Upper lobe of left lung (tissue), 4 donors: ENCODE measurements around the gene NR2F1-AS1.

ENCODE experiments used
- EP300 ChIP-seq, 4 donors: sonication (generic); formaldehyde crosslinking; IDR thresholded peaks; one replicate each; pipeline ENCODE4 v1.5.1; 2017; ENCODE audit warnings: antibody characterized with exemption in 4 of 4, control low read depth in 2 of 4
- POLR2A ChIP-seq, 4 donors: fragments of 450-650 bp; IDR thresholded peaks; one replicate each; pipeline ENCODE4 v1.5.1; 2016 to 2017; ENCODE audit warnings: antibody characterized with exemption in 4 of 4, mild to moderate bottlenecking in 2 of 4
- POLR2AphosphoS5 ChIP-seq, 2 donors: sonication (generic); formaldehyde crosslinking; IDR thresholded peaks; one replicate each; pipeline ENCODE4 v1.5.1; 2017; ENCODE audit warnings: antibody characterized with exemption in 2 of 2
- TF ChIP-seq, protein P1 (sequence below), 6 experiments: fragments of 450-650 bp in 4 of 6; fragments of 200-600 bp in 2 of 6; sonication (generic) in 2 of 6; IDR thresholded peaks; one replicate each; pipeline ENCODE4 v1.5.1; 2016 to 2019; ENCODE audit warnings: antibody characterized with exemption in 6 of 6

GRCh38 chr5:93582167-93582462, 1.1 kb upstream of the NR2F1-AS1 start:
- TF ChIP-seq EP300 (IDR thresholded peaks at IDR 0.05) (no peak), POLR2A (IDR thresholded peaks at IDR 0.05) (no peak), POLR2AphosphoS5 (IDR thresholded peaks at IDR 0.05) (no peak)
- TF ChIP-seq, protein P1, sequence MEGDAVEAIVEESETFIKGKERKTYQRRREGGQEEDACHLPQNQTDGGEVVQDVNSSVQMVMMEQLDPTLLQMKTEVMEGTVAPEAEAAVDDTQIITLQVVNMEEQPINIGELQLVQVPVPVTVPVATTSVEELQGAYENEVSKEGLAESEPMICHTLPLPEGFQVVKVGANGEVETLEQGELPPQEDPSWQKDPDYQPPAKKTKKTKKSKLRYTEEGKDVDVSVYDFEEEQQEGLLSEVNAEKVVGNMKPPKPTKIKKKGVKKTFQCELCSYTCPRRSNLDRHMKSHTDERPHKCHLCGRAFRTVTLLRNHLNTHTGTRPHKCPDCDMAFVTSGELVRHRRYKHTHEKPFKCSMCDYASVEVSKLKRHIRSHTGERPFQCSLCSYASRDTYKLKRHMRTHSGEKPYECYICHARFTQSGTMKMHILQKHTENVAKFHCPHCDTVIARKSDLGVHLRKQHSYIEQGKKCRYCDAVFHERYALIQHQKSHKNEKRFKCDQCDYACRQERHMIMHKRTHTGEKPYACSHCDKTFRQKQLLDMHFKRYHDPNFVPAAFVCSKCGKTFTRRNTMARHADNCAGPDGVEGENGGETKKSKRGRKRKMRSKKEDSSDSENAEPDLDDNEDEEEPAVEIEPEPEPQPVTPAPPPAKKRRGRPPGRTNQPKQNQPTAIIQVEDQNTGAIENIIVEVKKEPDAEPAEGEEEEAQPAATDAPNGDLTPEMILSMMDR (IDR thresholded peaks at IDR 0.05), result no peak
